WERI-Rb-1 (cell line): ENCODE data around the gene NPEPL1.

ENCODE experiments used
- DNase-seq: peaks from one replicate; pipeline ENCODE4 v3.0.0-alpha.2; 2020
- H3K27ac ChIP-seq: fragments of 250-450 bp; sonication (Bioruptor Pico); 2 replicates; pipeline ENCODE4 v1.5.1; 2020; ENCODE audit warnings: mild to moderate bottlenecking, moderate library complexity
- H3K27me3 ChIP-seq: fragments of 250-450 bp; sonication (Bioruptor Pico); 2 replicates; pipeline ENCODE4 v1.5.1; 2021; ENCODE audit warnings: mild to moderate bottlenecking, low read depth, moderate library complexity; ENCODE audit not compliant: insufficient read depth, severe bottlenecking
- H3K36me3 ChIP-seq: fragments of 250-450 bp; sonication (Bioruptor Pico); 2 replicates; pipeline ENCODE4 v1.5.1; 2020; ENCODE audit warnings: mild to moderate bottlenecking, moderate library complexity
- H3K4me3 ChIP-seq: 2 replicates; pipeline ENCODE4 v1.5.1; 2011; ENCODE audit warnings: low read depth, mild to moderate bottlenecking, control low read depth, low read length
- H3K9me3 ChIP-seq: fragments of 250-450 bp; sonication (Bioruptor Pico); 2 replicates; pipeline ENCODE4 v1.5.1; 2021; ENCODE audit warnings: mild to moderate bottlenecking, moderate library complexity; ENCODE audit not compliant: severe bottlenecking
- CTCF ChIP-seq: IDR thresholded peaks from 2 replicates; pipeline ENCODE4 v1.5.1; 2011; ENCODE audit warnings: low read depth, mild to moderate bottlenecking, control low read depth, inconsistent platforms, low read length

Gene NPEPL1

GRCh38 chr20:58708246-58708931 lies 15.8 kb downstream of the NPEPL1 start:
- no peak for DNase-seq
- TF ChIP-seq CTCF = no peak
- Histone ChIP-seq H3K27ac (no peak overlapping the region), H3K9me3 (no peaks in the 10 kb centered on the region), H3K4me3 (no peak overlapping the region), H3K36me3 (peaks cover 17% of the 10 kb centered on the region), H3K27me3 (no peaks in the 10 kb centered on the region)

- no peak for TF ChIP-seq CTCF
These were observed 16.6 kb downstream of the NPEPL1 start for GRCh38 chr20:58709013-58709702.

GRCh38 chr20:58709703-58710039 lies 17.1 kb downstream of the NPEPL1 start:
- no peak for TF ChIP-seq CTCF
- Histone ChIP-seq H3K4me3 (no peak overlapping the region), H3K27ac (no peak overlapping the region), H3K36me3 (peaks cover 9% of the 10 kb centered on the region), H3K27me3 (no peaks in the 10 kb centered on the region), H3K9me3 (no peaks in the 10 kb centered on the region)
- no peak for DNase-seq

More at GRCh38 chr20:58709013-58709702, 16.6 kb downstream of the NPEPL1 start:
- DNase-seq = no peak
- no peaks in the 10 kb centered on the region for H3K27me3 ChIP-seq
- H3K36me3 ChIP-seq = peaks cover 12% of the 10 kb centered on the region
- H3K9me3 ChIP-seq = no peaks in the 10 kb centered on the region
- no peak overlapping the region for H3K27ac ChIP-seq
- no peak overlapping the region for H3K4me3 ChIP-seq

- Histone ChIP-seq H3K27ac (no peak overlapping the region), H3K9me3 (no peaks in the 10 kb centered on the region), H3K27me3 (no peaks in the 10 kb centered on the region)
These were observed 18.1 kb downstream of the NPEPL1 start for GRCh38 chr20:58710481-58711265.

More at GRCh38 chr20:58710481-58711265, 18.1 kb downstream of the NPEPL1 start:
- Histone ChIP-seq H3K4me3 (no peak overlapping the region), H3K36me3 (peaks cover under 1% of the 10 kb centered on the region)
- TF ChIP-seq CTCF = no peak
- no peak for DNase-seq
